GM23248 (cell line): ENCODE measurements around the gene KLHL36. TPM values are rescaled to one million over a fixed set of nuclear protein-coding genes. Genes with fewer than 3 reads are reported as not detected.
"Not testable (repeated sequence)": the region's sequence is repeated elsewhere in the genome, so short reads cannot be mapped to it uniquely, and the experiment has no call there.

Experiments used
- DNase-seq: peaks from one replicate; pipeline ENCODE4 v3.0.0-alpha.2; 2015
- H2AFZ ChIP-seq: fragments of 200-600 bp; sonication (generic); 2 replicates; pipeline ENCODE4 v1.6.1; 2016; ENCODE audit warnings: antibody characterized with exemption
- H3F3A ChIP-seq: fragments of 200-600 bp; sonication (generic); 2 replicates; pipeline ENCODE4 v1.6.1; 2016; ENCODE audit warnings: mild to moderate bottlenecking, antibody characterized with exemption, mixed run types; ENCODE audit not compliant: insufficient read depth
- H3K27ac ChIP-seq: fragments of 200-600 bp; sonication (generic); 2 replicates; pipeline ENCODE4 v1.5.1; 2016; ENCODE audit warnings: mild to moderate bottlenecking
- H3K27me3 ChIP-seq: fragments of 200-600 bp; sonication (generic); replicated peaks from 2 replicates; pipeline ENCODE4 v1.6.1; 2016; ENCODE audit warnings: mild to moderate bottlenecking; ENCODE audit not compliant: insufficient read depth
- H3K36me3 ChIP-seq: fragments of 200-600 bp; sonication (generic); 2 replicates; pipeline ENCODE4 v1.6.1; 2016; ENCODE audit warnings: low read depth, mild to moderate bottlenecking
- H3K4me1 ChIP-seq: fragments of 200-600 bp; sonication (generic); 2 replicates; pipeline ENCODE4 v1.6.1; 2016; ENCODE audit warnings: mild to moderate bottlenecking; ENCODE audit not compliant: insufficient read depth
- H3K4me2 ChIP-seq: fragments of 200-600 bp; sonication (generic); one replicate; pipeline ENCODE4 v1.6.1; 2016; ENCODE audit warnings: mild to moderate bottlenecking; ENCODE audit not compliant: unreplicated experiment
- H3K4me3 ChIP-seq: fragments of 200-600 bp; sonication (generic); 2 replicates; pipeline ENCODE4 v1.5.1; 2016; ENCODE audit warnings: mild to moderate bottlenecking
- H3K79me2 ChIP-seq: fragments of 200-600 bp; sonication (generic); 2 replicates; pipeline ENCODE4 v1.6.1; 2016; ENCODE audit warnings: mild to moderate bottlenecking; ENCODE audit not compliant: insufficient read depth
- H3K9ac ChIP-seq: fragments of 200-600 bp; sonication (generic); 2 replicates; pipeline ENCODE4 v1.6.1; 2016; ENCODE audit warnings: mild to moderate bottlenecking
- H3K9me2 ChIP-seq: fragments of 200-600 bp; sonication (generic); 2 replicates; pipeline ENCODE4 v1.6.1; 2016; ENCODE audit warnings: mixed run types, mild to moderate bottlenecking, moderate library complexity; ENCODE audit not compliant: insufficient read depth
- H3K9me3 ChIP-seq: fragments of 200-600 bp; sonication (generic); one replicate; pipeline ENCODE4 v1.6.1; 2017; ENCODE audit warnings: low read depth
- H4K20me1 ChIP-seq: fragments of 200-600 bp; sonication (generic); 2 replicates; pipeline ENCODE4 v1.6.0; 2016; ENCODE audit not compliant: insufficient read depth
- EZH2 ChIP-seq: fragments of 200-600 bp; sonication (generic); IDR thresholded peaks from 2 replicates; pipeline ENCODE4 v1.6.1; 2018; ENCODE audit warnings: antibody characterized with exemption, mild to moderate bottlenecking; ENCODE audit not compliant: insufficient read depth, poor library complexity, severe bottlenecking
- EZH2phosphoT487 ChIP-seq: fragments of 200-600 bp; sonication (generic); IDR thresholded peaks from 2 replicates; pipeline ENCODE4 v1.6.1; 2018; ENCODE audit warnings: antibody characterized with exemption, moderate library complexity, mild to moderate bottlenecking, low read depth; ENCODE audit not compliant: insufficient read depth
- WGBS, 2 experiments: methylation state at CpG; one replicate each; pipeline ENCODE4 v1.1.6; 2015 to 2017; ENCODE audit warnings: low lambda C conversion rate in 2 of 2, low coverage in 1 of 2; ENCODE audit errors: missing lambda C conversion rate in 2 of 2; 5-methylcytosine and 5-hydroxymethylcytosine counted together
- in situ Hi-C: fragments of 300-500 bp; cut with MboI; formaldehyde crosslinking; loops from 2 replicates; pipeline ENCODE4 v1.15.0; 2020
- polyA plus RNA-seq: library from polyadenylated mRNA; unstranded; fragments of >200 nt; fragmentation: Nextera tagmentation; extraction: Ambion mirVana; gene quantifications from 2 replicates; pipeline ENCODE4 v1.2.1, GENCODE V29; 2016
- total RNA-seq: library from RNA; depleted of rRNA; stranded (reverse); fragments of >200 nt; shearing (Covaris generic); gene quantifications from 2 replicates; pipeline ENCODE4 v1.2.3, GENCODE V29; 2014

Gene KLHL36
- total and polyA plus RNA-seq, 2 experiments from 2014 or later, result 18.1 to 83.9 TPM

DNA sequence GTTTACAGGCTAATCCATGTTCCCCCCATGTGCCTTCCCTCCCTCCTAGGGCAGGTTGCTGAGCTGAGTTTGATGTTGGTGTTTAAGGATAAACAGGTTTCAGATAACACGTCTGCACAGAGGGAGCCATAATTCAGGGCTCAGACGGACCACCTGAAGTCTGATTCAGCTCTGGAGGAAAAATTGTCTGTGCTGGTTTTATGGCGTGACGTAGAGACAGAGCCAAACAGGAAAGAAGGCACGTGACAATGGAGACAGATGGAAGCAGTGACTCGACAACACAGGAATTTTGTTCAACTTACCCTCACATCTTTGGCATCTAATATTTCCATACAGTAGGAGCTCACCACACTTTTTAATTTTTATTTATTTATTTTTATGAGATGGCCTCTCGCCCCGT, 40.8 kb downstream of the KLHL36 start:
- H3F3A ChIP-seq, result peaks cover 42% of the 10 kb centered on the region
- H3K4me3 ChIP-seq, result no peak overlapping the region
- peak; percentile 97 for DNase-seq
- H3K4me2 ChIP-seq, result peak overlapping the region; percentile 24
- in situ Hi-C loops, result no loop called here
- 0 out of 2 replicates have a peak overlapping the region, but pooled peaks have one; percentile 19 for H2AFZ ChIP-seq
- peak overlapping the region; percentile 70 for H3K27ac ChIP-seq
- TF ChIP-seq EZH2phosphoT487 (no peak), EZH2 (no peak)
- H3K9me3 ChIP-seq, result no peaks in the 10 kb centered on the region
- no peaks in the 10 kb centered on the region for H3K79me2 ChIP-seq
- H3K27me3 ChIP-seq, result no peaks in the 10 kb centered on the region
- H3K9me2 ChIP-seq, result no peaks in the 10 kb centered on the region
- no peaks in the 10 kb centered on the region for H3K36me3 ChIP-seq
- H3K4me1 ChIP-seq, result peaks cover 38% of the 10 kb centered on the region
- 7 to 9% methylated on average over 8 of the region's 8 CpGs for WGBS, 2 experiments
- H4K20me1 ChIP-seq, result no peaks in the 10 kb centered on the region
- H3K9ac ChIP-seq, result peak overlapping the region; percentile 46; the same call in 1 of the 2 replicates

DNA sequence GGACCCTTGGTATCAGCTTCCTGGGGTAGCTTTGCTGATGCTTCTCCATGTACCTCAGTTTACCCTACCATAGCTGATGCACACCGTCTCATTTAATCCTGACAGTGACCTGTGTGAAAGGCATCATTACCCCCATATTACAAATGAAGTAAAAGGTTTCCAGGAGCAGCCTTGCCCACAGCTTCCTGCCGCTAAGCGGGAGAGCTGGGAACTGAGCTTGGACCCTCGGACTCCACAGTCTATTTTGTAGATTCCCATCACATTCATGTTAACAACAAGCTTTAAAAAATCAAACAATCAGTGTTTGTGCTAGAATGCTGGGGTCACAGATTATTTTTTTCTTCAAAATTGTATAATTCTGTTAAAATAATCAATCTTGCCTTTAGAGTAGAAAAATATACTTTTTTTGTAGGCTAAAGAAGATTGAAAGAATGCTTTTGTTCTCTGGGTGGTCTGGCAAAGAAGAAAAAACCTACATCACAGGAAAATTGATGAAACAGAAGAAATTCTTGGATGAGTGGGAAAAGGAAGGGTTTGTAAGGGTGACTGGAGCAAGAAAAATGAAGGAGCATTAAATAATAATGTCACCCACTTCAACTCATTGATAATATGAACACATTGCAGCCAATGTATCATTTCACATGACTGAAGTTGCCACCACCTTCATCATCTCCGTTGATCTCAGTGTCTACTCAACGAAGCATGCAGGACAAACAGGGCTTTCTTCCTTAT, 41.9 kb downstream of the KLHL36 start:
- peak; percentile 65 for DNase-seq
- no peaks in the 10 kb centered on the region for H3K27me3 ChIP-seq
- H3K27ac ChIP-seq, result peak overlapping the region; percentile 70
- no peaks in the 10 kb centered on the region for H3K9me2 ChIP-seq
- H3K79me2 ChIP-seq, result no peaks in the 10 kb centered on the region
- peak overlapping the region; percentile 24 for H3K4me2 ChIP-seq
- 64 to 69% methylated on average over 6 of the region's 6 CpGs for WGBS, 2 experiments
- no peaks in the 10 kb centered on the region for H4K20me1 ChIP-seq
- peak overlapping the region; percentile 46 for H3K9ac ChIP-seq
- H3K4me3 ChIP-seq, result no peak overlapping the region
- peaks cover 38% of the 10 kb centered on the region for H3K4me1 ChIP-seq
- 0 out of 2 replicates have a peak, but pooled peaks have one; percentile 76 for TF ChIP-seq EZH2phosphoT487
- no peak for TF ChIP-seq EZH2
- no peaks in the 10 kb centered on the region for H3K36me3 ChIP-seq
- peaks cover 42% of the 10 kb centered on the region for H3F3A ChIP-seq
- no peak overlapping the region for H2AFZ ChIP-seq
- H3K9me3 ChIP-seq, result no peaks in the 10 kb centered on the region
- in situ Hi-C loops, result no loop called here

DNA sequence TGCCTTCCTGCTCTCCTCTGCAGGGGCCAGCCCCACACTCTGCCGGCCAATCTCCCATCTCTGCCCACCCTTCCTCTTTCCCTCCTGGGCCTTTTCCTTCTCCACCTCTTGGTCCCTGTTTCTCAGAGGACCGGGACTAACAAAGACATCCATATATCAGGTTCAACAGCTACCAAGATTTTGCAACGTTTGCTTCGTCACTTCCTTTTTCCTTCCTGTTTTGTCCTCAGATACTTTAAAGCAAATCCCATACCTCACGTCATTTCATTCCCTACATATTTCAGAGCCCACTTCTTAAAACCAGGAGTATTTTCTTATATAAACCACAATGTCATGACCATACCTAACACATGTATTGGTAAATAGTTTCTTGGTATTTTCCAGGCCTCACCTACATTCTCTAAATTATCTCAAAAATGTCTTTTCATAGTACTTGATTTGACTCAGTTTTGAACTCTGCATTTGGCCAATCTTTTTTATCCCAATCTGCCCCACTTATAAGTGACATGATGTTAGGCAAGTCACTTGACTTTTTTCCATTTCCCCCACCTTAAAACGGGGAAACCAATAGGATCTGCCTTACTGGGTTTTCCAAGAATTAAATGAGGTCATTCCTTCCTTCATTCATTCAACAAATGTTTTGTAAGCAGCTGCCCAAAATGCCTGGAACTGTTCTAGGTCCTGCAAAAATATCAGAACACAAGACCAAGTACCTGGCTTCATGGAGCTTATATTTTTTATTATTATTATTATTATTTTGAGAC, 44.3 kb downstream of the KLHL36 start:
- Histone ChIP-seq H3K4me1 (peaks cover 31% of the 10 kb centered on the region), H3K4me3 (no peak overlapping the region), H2AFZ (peak overlapping the region; percentile 23; the same call in 1 of the 2 replicates), H4K20me1 (no peaks in the 10 kb centered on the region), H3F3A (peaks cover 33% of the 10 kb centered on the region), H3K36me3 (no peaks in the 10 kb centered on the region), H3K9me2 (no peaks in the 10 kb centered on the region), H3K79me2 (no peaks in the 10 kb centered on the region), H3K9me3 (no peaks in the 10 kb centered on the region), H3K27me3 (no peaks in the 10 kb centered on the region), H3K27ac (no peak overlapping the region), H3K9ac (no peak overlapping the region), H3K4me2 (no peak overlapping the region)
- in situ Hi-C loops, result no loop called here
- DNase-seq, result no peak
- WGBS, 2 experiments, result 61 to 66% methylated on average over 6 of the region's 6 CpGs
- TF ChIP-seq EZH2phosphoT487, result no peak
- TF ChIP-seq EZH2, result no peak

DNA sequence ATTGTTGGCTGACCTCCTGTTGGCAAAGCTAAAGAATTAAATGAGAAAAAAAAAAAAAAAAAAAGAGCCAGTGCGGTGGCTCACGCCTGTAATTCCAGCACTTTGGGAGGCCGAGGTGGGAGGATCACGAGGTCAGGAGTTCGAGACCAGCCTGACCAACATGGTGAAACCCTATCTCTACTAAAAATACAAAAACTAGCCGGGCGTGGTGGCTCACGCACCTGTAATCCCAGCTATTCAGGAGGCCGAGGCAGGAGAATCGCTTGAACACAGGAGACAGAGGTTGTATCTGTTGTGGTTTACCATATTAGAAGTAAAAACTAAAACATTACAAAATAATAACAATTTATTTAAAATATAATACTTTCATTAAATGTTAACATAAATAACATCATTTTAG, 45.6 kb downstream of the KLHL36 start:
- H3K4me3 ChIP-seq, H3K79me2 ChIP-seq, H3K9ac ChIP-seq, H3K9me2 ChIP-seq, H3K27ac ChIP-seq, in situ Hi-C loops, H3K9me3 ChIP-seq, H2AFZ ChIP-seq, DNase-seq, H4K20me1 ChIP-seq, H3K27me3 ChIP-seq, H3K4me2 ChIP-seq, H3K36me3 ChIP-seq: not testable (repeated sequence)
- H3K4me1 ChIP-seq, result peaks cover 21% of the 10 kb centered on the region
- WGBS, 2 experiments, result 90 to 92% methylated on average over 10 of the region's 10 CpGs
- H3F3A ChIP-seq, result peaks cover 20% of the 10 kb centered on the region
